Measurements from ENCODE around the gene STIL.

The STIL gene

DNA sequence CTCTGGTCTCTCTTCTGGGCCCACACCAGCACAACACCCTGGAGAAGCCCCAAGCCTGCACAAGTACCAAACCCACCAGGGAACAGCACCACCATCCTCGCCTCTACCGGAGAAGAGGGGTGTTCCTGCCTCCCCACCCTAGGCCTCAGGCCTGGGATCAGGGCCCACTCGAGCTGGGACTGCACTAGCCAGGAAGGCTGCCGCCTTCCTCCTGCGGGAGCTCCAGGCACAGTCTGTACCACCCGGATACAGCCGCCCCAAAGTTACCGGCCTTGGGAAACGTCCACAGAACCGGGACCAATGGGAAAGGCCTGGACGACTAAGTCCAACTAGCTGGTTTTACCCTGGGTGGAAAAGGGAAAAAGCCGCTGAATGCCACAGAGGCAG, 85.3 kb downstream of the STIL start:
- TF ChIP-seq, protein P1, sequence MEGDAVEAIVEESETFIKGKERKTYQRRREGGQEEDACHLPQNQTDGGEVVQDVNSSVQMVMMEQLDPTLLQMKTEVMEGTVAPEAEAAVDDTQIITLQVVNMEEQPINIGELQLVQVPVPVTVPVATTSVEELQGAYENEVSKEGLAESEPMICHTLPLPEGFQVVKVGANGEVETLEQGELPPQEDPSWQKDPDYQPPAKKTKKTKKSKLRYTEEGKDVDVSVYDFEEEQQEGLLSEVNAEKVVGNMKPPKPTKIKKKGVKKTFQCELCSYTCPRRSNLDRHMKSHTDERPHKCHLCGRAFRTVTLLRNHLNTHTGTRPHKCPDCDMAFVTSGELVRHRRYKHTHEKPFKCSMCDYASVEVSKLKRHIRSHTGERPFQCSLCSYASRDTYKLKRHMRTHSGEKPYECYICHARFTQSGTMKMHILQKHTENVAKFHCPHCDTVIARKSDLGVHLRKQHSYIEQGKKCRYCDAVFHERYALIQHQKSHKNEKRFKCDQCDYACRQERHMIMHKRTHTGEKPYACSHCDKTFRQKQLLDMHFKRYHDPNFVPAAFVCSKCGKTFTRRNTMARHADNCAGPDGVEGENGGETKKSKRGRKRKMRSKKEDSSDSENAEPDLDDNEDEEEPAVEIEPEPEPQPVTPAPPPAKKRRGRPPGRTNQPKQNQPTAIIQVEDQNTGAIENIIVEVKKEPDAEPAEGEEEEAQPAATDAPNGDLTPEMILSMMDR (conservative IDR thresholded peaks at IDR 0.05; ENCODE audit: low read depth): no peak
- no peak overlapping the region for H3K27ac ChIP-seq
- POLR2A ChIA-PET (ENCODE audit: low non-redundant PET): no interaction called here
- DNase-seq (ENCODE audit: low spot score): no peak
- CTCF ChIA-PET: interaction anchor here (1.0 kb wide), 1 partner anchor 50 kb away, joined by 3 read pairs; no protein-coding TSS in a partner anchor

DNA sequence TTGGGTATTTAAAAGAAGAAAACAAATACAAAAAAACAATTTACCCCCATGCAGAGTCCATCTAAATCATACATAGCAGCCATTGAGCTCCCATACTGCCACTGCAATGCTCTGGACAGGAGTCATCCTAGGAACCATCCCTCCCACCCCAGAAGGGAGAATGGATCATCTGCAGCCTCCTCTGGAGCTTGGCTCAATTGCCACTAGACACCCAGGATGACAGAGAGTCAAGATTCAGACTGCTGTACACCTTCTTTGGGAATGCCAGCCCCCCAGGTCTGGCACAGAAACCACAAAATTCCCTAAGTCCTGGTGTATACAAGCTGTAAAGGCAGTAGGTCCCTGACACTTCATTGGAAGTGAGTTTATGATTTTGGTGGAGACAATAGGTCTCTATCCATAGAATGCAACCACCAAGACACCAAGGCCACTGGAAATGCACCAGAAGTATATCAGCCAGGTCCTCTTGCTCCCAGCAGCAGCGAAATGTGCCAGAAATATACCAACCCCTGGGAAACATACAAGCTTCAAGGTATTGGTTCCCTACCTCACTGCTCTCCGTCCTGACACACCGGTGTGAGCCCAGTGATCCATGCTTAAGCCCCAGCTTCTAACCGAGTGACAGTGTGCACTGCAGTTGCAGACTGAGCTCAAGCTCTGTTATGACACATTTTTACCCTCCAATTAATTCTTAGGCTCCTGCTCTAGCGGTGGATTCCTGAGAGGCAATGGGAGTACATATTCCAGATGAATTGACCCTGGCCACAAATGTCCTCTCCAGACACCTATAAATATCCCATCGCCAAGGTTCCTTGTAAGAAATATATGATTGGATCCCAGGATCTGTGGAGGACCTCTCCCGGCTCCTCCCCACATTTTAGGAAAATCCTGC, 86.4 kb downstream of the STIL start:
- TF ChIP-seq, protein P1 (conservative IDR thresholded peaks at IDR 0.05; ENCODE audit: low read depth): no peak
- ChIA-PET CTCF (interaction anchor here (0.5 to 1.0 kb wide), 3 partner anchors 49 to 483 kb away, joined by 3 read pairs; no protein-coding TSS in a partner anchor), POLR2A (ENCODE audit: low non-redundant PET) (no interaction called here)
- DNase-seq (ENCODE audit: low spot score): no peak
- H3K27ac ChIP-seq: no peak overlapping the region

DNA sequence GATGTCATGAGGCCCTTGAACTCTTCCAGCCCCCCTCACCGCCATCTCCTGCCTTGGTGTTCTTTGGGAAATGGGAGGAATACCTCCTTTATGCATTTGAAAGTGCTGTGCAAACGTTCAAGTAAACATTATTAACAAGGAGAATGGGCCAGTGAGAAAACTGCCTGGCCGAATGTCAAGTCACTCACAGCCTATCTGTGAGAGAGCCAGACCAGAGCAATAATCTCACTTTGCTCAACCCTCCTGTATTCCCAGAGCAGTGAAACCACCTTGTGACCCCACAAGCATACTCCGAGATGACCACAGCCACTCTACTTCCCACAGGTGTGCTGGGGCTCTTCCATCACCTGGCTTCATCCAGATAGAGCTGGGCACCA, 87.1 kb downstream of the STIL start:
- TF ChIP-seq, protein P1 (conservative IDR thresholded peaks at IDR 0.05; ENCODE audit: low read depth): no peak
- no peak for DNase-seq (ENCODE audit: low spot score)
- ChIA-PET POLR2A (ENCODE audit: low non-redundant PET) (no interaction called here), CTCF (interaction anchor here (0.7 kb wide), 1 partner anchor 484 kb away, joined by 3 read pairs; no protein-coding TSS in a partner anchor)
- no peak overlapping the region for H3K27ac ChIP-seq

DNA sequence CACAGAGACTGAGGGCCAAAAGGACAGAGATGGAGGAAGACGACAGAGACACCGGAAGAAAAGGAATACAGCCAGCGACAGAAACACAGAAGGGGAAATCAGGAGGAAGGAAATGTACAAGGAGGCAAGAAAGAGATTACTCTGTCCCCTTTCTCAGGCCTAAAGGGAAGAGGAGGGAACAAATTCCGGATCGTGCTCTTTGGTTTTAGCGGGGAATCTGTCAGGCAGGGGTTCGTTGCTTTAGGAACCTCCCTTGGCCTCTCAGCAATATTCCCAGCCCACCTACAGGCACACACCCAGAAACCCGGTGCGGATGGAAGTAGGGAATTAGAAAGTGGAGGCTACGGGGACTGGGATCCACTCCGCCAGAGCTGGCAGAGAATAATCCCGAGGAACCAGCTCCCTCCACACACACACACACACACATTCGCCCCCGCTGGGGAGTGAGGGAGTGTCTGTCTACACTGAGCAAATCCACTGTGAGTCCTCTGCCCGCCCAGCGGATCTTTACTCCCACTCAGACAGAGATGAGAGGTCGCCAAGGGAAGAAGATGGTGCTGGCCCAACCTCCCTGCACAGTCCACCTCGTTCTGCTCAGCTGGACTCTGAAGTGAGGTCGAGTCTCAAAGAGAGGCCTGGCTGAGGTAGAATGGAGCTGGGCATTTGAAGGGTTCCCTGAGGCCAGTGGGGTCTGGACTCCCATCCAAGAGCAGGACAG, 87.7 kb downstream of the STIL start:
- POLR2A ChIA-PET (ENCODE audit: low non-redundant PET): no interaction called here

DNA sequence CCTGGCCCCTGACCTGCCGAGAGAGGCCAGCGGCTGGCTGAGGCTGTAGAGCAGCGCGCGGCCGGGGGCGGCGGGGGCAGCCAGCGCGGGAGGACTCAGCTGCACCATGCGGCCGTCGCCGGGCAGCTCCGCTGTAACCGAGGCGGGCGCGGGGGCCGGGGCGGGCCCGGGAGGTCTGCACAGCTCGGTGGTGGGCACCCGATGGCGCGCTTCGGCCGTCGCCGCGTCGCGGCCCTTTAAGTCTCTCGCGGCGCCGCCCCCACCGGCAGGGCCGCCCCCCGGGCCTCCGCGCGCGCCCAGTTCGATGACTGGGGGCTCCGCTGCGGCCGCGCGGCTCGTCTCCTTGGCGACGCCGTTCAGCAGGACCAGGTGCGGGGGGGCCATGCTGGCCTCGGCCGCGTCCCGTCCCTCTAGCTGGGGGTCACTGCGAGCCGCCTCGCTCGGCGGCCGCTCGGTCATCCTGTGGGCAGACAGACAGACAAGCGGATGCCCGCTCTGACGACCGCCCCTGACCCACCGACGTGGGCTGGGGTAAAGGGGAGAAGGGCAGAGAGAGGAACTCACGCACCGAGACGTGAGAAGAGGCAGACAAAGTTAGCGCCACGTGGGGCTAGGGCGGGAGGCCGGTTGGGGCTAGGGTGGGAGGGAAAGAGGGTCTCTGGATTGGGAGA, 88.4 kb downstream of the STIL start:
- TF ChIP-seq, protein P1 (conservative IDR thresholded peaks at IDR 0.05; ENCODE audit: low read depth): no peak
- H3K27ac ChIP-seq: no peak overlapping the region
- ChIA-PET POLR2A (ENCODE audit: low non-redundant PET) (no interaction called here), CTCF (no interaction called here)
- DNase-seq (ENCODE audit: low spot score): no peak

More for the DNA sequence above, 87.7 kb downstream of the STIL start:
- H3K27ac ChIP-seq: no peak overlapping the region
- TF ChIP-seq, protein P1 (conservative IDR thresholded peaks at IDR 0.05; ENCODE audit: low read depth): no peak
- DNase-seq (ENCODE audit: low spot score): no peak
- CTCF ChIA-PET: no interaction called here

Data from RWPE1 (cell line).